ENCODE measurements around the gene FAM149A.

The FAM149A gene

GRCh38 chr4:186069729-186070128 lies 34.8 kb upstream of the FAM149A start:
- H3K4me3 ChIP-seq (ENCODE audit: low read depth, low read length) = no peak overlapping the region
- no peak for DNase-seq (ENCODE audit: low read depth)
- TF ChIP-seq CTCF (IDR thresholded peaks at IDR 0.05; ENCODE audit: insufficient read depth, low read depth, low read length, missing control alignments) = no peak

GRCh38 chr4:186072516-186072915 lies 32.0 kb upstream of the FAM149A start:
- H3K4me3 ChIP-seq (ENCODE audit: low read depth, low read length) = no peak overlapping the region
- DNase-seq (ENCODE audit: low read depth) = no peak
- TF ChIP-seq CTCF (IDR thresholded peaks at IDR 0.05; ENCODE audit: insufficient read depth, low read depth, low read length, missing control alignments) = no peak

- no peak for DNase-seq (ENCODE audit: low read depth)
- no peak for TF ChIP-seq CTCF (IDR thresholded peaks at IDR 0.05; ENCODE audit: insufficient read depth, low read depth, low read length, missing control alignments)
- no peak overlapping the region for H3K4me3 ChIP-seq (ENCODE audit: low read depth, low read length)
These were observed 30.3 kb upstream of the FAM149A start for GRCh38 chr4:186074189-186074588.

- DNase-seq (ENCODE audit: low read depth) = no peak
- TF ChIP-seq CTCF (IDR thresholded peaks at IDR 0.05; ENCODE audit: insufficient read depth, low read depth, low read length, missing control alignments) = no peak
- H3K4me3 ChIP-seq (ENCODE audit: low read depth, low read length) = no peak overlapping the region
These were observed 25.4 kb upstream of the FAM149A start for GRCh38 chr4:186078981-186079638.

- DNase-seq (ENCODE audit: low read depth) = no peak
- TF ChIP-seq CTCF (IDR thresholded peaks at IDR 0.05; ENCODE audit: insufficient read depth, low read depth, low read length, missing control alignments) = no peak
- H3K4me3 ChIP-seq (ENCODE audit: low read depth, low read length) = no peak overlapping the region
These were observed 24.8 kb upstream of the FAM149A start for GRCh38 chr4:186079694-186080093.

GRCh38 chr4:186081202-186081807 lies 23.2 kb upstream of the FAM149A start:
- no peak for TF ChIP-seq CTCF (IDR thresholded peaks at IDR 0.05; ENCODE audit: insufficient read depth, low read depth, low read length, missing control alignments)
- no peak overlapping the region for H3K4me3 ChIP-seq (ENCODE audit: low read depth, low read length)
- DNase-seq (ENCODE audit: low read depth) = no peak

GRCh38 chr4:186082221-186082620 lies 22.3 kb upstream of the FAM149A start:
- H3K4me3 ChIP-seq (ENCODE audit: low read depth, low read length) = no peak overlapping the region
- no peak for TF ChIP-seq CTCF (IDR thresholded peaks at IDR 0.05; ENCODE audit: insufficient read depth, low read depth, low read length, missing control alignments)

More at GRCh38 chr4:186082221-186082620, 22.3 kb upstream of the FAM149A start:
- no peak for DNase-seq (ENCODE audit: low read depth)

All from GM12865 (cell line).